ENCODE measurements around the gene POLR1C.

GRCh38 chr6:43481591-43482236, 35.2 kb upstream of the POLR1C start:
- no peak for TF ChIP-seq REST (tag by site-specific recombination; IDR thresholded peaks at IDR 0.05)
- no peak for TF ChIP-seq BCL11B (tag by site-specific recombination; IDR thresholded peaks at IDR 0.05; ENCODE audit: low read depth)
- TF ChIP-seq CTCF (tag by site-specific recombination; IDR thresholded peaks at IDR 0.05) = no peak
- no peak for TF ChIP-seq ZFP3 (tag by site-specific recombination; IDR thresholded peaks at IDR 0.05; ENCODE audit: low read depth)
- no peak for TF ChIP-seq ZNF133 (tag by site-specific recombination; IDR thresholded peaks at IDR 0.05)
